ENCODE results near the gene LCORL. TPM values are rescaled to one million over a fixed set of nuclear protein-coding genes. Genes with fewer than 3 reads are reported as not detected.

Gene LCORL
- total and polyA plus RNA-seq, 2 donors (not counting 3 experiments of a cell fraction or from before 2014, with no cell fraction given): 2.8 to 23.9 TPM

DNA sequence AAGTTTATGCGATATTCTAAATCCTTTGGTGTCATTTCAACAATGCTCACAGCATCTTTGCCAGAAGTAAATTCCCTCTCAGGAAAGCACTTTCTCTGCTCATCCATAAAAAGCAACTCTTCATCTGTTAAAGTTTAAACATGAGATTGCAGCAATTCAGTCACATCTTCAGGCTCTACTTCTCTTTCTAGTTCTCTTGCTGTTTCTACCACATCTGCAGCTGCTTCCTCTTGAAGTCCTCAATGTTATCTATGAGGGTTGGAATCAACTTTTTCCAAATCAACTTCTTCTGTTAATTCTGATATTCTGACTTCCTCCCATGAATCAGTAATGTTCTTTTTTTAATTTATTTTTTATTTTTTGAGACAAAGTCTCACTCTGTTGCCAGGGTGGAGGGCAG lies 100.9 kb downstream of the LCORL start:
- ChIA-PET CTCF (no interaction called here), POLR2A (no interaction called here)
- Histone ChIP-seq H3K27ac (ENCODE audit: insufficient read depth, low read depth, low read length) (no peak overlapping the region), H3K9me3 (replicated peaks; ENCODE audit: control insufficient read depth, insufficient read depth, low read length) (no peaks in the 10 kb centered on the region), H3K4me3 (replicated peaks in 1 of 3; ENCODE audit: insufficient read depth in 1 of 3, low read depth in 1 of 3, low read length in 3 of 3) (no peak overlapping the region), H3K36me3 (ENCODE audit: control insufficient read depth in 2 of 2, extremely low read depth in 1 of 2, insufficient read depth in 2 of 2, low read length in 2 of 2) (peaks cover 0 to 3% of the 10 kb centered on the region in 2 experiments), H2AFZ (ENCODE audit: low read depth, low read length) (no peak overlapping the region), H4K20me1 (replicated peaks; ENCODE audit: control insufficient read depth, extremely low read depth, insufficient read depth, low read length) (no peaks in the 10 kb centered on the region), H3K27me3 (ENCODE audit: control insufficient read depth in 2 of 2, insufficient read depth in 2 of 2, low read length in 2 of 2) (no peaks in the 10 kb centered on the region), H3K9ac (replicated peaks; ENCODE audit: extremely low read depth, insufficient read depth, low read length) (no peak overlapping the region), H3K9me1 (replicated peaks; ENCODE audit: control insufficient read depth, extremely low read depth, insufficient read depth, low read length) (no peaks in the 10 kb centered on the region), H3K4me1 (ENCODE audit: control insufficient read depth, extremely low read depth, insufficient read depth, low read length) (no peaks in the 10 kb centered on the region), H3K79me2 (ENCODE audit: control insufficient read depth, insufficient read depth, low read length) (no peaks in the 10 kb centered on the region), H3K4me2 (ENCODE audit: insufficient read depth, low read length) (no peak overlapping the region)
- dilution Hi-C loops (cut with MboI; ENCODE audit: extremely low pct_ligation_motif_present, low sequenced_read_pairs): no loop called here
- intact Hi-C loops (cut with micrococcal nuclease): no loop called here
- BruUV-seq (replicated peaks): no TSS peak
- DNase-seq (ENCODE audit: low read depth, low spot score) (no peak), FAIRE-seq (no peak)
- TF ChIP-seq EZH2 (IDR thresholded peaks at IDR 0.05; ENCODE audit: borderline replicate concordance, low read depth, low read length, severe bottlenecking): no peak
- TF ChIP-seq, protein P1, sequence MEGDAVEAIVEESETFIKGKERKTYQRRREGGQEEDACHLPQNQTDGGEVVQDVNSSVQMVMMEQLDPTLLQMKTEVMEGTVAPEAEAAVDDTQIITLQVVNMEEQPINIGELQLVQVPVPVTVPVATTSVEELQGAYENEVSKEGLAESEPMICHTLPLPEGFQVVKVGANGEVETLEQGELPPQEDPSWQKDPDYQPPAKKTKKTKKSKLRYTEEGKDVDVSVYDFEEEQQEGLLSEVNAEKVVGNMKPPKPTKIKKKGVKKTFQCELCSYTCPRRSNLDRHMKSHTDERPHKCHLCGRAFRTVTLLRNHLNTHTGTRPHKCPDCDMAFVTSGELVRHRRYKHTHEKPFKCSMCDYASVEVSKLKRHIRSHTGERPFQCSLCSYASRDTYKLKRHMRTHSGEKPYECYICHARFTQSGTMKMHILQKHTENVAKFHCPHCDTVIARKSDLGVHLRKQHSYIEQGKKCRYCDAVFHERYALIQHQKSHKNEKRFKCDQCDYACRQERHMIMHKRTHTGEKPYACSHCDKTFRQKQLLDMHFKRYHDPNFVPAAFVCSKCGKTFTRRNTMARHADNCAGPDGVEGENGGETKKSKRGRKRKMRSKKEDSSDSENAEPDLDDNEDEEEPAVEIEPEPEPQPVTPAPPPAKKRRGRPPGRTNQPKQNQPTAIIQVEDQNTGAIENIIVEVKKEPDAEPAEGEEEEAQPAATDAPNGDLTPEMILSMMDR (IDR thresholded peaks at IDR 0.05; ENCODE audit: extremely low read depth in 1 of 2, insufficient read depth in 1 of 2, low read depth in 1 of 2, low read length in 2 of 2): no peak
- TF ChIP-seq FOS (IDR thresholded peaks at IDR 0.05; ENCODE audit: borderline replicate concordance, insufficient read depth, low read length): no peak
- no peak for TF ChIP-seq JUN (IDR thresholded peaks at IDR 0.05; ENCODE audit: borderline replicate concordance, insufficient read depth, insufficient read length, low read depth)
- TF ChIP-seq POLR2A (IDR thresholded peaks at IDR 0.05; ENCODE audit: low read depth, low read length): no peak
- no peak for TF ChIP-seq GATA2 (IDR thresholded peaks at IDR 0.05; ENCODE audit: insufficient read depth, insufficient read length, low read depth, low read length)
- no peak for TF ChIP-seq MYC (IDR thresholded peaks at IDR 0.05; ENCODE audit: low read depth, low read length)
- no peak for TF ChIP-seq MAX (IDR thresholded peaks at IDR 0.05; ENCODE audit: insufficient read depth, insufficient read length)
- TF ChIP-seq POLR2AphosphoS5 (IDR thresholded peaks at IDR 0.05; ENCODE audit: insufficient read depth, low read depth, low read length): no peak

Data from endothelial cell of umbilical vein (primary cell).